ENCODE measurements around the gene FAM53B. TPM values are rescaled to one million over a fixed set of nuclear protein-coding genes. Genes with fewer than 3 reads are reported as not detected.

Gene FAM53B
- polyA plus RNA-seq, 1 of the 3 experiments (the other 2 are of a cell fraction) = 5.6 TPM

DNA sequence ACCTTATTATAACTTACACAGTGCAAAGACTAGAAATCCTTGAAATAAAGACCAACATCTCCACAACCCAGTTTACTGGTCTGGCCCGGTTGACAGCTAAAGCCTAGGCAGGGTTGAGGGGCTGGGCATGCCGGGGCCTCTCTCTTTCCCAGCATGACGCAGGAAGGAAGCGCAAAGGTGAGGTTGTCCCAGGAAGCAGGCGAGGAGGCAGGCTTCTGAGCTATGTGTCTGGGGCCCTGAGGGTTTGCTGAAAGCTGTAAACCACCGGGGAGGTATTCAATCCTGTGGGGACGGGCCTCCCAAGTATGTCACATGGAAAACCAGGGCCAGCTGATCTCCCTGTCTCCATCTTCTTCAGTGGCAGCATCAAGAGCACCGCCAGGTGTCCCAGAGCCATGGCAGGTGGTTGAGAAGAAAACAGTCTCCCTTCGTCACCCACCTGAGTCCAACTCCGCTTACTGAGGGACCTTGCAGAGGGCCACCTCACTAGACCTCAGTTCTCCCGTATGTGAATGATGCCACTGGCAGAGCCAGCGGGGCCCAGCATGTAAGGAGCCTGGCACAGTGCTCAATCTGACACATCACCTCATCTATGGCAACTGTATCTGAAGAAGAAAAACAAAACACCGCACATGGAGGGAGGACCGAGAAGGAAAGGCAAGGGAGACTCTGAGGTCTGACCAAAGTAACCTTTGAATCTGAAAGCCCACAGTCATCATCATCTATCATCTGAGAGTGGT, 49.5 kb downstream of the FAM53B start:
- H3K9me3 ChIP-seq = no peaks in the 10 kb centered on the region
- ChIA-PET POLR2A (no interaction called here), CTCF (interaction anchor here (1.5 kb wide), 1 partner anchor 20 kb away, joined by 3 read pairs; no protein-coding TSS in a partner anchor)
- DNase-seq = no peak
- no peaks in the 10 kb centered on the region for H3K9me2 ChIP-seq
- no peak overlapping the region for H3K9ac ChIP-seq
- WGBS (ENCODE audit: low lambda C conversion rate) = 100% methylated on average over 11 of the region's 14 CpGs
- no peaks in the 10 kb centered on the region for H4K20me1 ChIP-seq (ENCODE audit: insufficient read depth)
- H2AFZ ChIP-seq (ENCODE audit: low read depth) = no peak overlapping the region
- H3K4me3 ChIP-seq (ENCODE audit: low read depth in 2 of 2, low read length in 1 of 2) = no peak overlapping the region
- TF ChIP-seq, protein P1, sequence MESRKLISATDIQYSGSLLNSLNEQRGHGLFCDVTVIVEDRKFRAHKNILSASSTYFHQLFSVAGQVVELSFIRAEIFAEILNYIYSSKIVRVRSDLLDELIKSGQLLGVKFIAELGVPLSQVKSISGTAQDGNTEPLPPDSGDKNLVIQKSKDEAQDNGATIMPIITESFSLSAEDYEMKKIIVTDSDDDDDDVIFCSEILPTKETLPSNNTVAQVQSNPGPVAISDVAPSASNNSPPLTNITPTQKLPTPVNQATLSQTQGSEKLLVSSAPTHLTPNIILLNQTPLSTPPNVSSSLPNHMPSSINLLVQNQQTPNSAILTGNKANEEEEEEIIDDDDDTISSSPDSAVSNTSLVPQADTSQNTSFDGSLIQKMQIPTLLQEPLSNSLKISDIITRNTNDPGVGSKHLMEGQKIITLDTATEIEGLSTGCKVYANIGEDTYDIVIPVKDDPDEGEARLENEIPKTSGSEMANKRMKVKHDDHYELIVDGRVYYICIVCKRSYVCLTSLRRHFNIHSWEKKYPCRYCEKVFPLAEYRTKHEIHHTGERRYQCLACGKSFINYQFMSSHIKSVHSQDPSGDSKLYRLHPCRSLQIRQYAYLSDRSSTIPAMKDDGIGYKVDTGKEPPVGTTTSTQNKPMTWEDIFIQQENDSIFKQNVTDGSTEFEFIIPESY (IDR thresholded peaks at IDR 0.05; ENCODE audit: borderline replicate concordance, low read depth) = no peak
- no peak for TF ChIP-seq EP300 (IDR thresholded peaks at IDR 0.05; ENCODE audit: borderline replicate concordance in 1 of 2, low read depth in 1 of 2, low read length in 1 of 2)
- TF ChIP-seq, protein P2, sequence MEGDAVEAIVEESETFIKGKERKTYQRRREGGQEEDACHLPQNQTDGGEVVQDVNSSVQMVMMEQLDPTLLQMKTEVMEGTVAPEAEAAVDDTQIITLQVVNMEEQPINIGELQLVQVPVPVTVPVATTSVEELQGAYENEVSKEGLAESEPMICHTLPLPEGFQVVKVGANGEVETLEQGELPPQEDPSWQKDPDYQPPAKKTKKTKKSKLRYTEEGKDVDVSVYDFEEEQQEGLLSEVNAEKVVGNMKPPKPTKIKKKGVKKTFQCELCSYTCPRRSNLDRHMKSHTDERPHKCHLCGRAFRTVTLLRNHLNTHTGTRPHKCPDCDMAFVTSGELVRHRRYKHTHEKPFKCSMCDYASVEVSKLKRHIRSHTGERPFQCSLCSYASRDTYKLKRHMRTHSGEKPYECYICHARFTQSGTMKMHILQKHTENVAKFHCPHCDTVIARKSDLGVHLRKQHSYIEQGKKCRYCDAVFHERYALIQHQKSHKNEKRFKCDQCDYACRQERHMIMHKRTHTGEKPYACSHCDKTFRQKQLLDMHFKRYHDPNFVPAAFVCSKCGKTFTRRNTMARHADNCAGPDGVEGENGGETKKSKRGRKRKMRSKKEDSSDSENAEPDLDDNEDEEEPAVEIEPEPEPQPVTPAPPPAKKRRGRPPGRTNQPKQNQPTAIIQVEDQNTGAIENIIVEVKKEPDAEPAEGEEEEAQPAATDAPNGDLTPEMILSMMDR (IDR thresholded peaks at IDR 0.05) = no peak
- TF ChIP-seq SMC3 (IDR thresholded peaks at IDR 0.05; ENCODE audit: low read depth, low read length) = no peak
- no peak for TF ChIP-seq EZH2phosphoT487 (IDR thresholded peaks at IDR 0.05; ENCODE audit: borderline replicate concordance, low read depth)
- no peak for TF ChIP-seq YY1 (IDR thresholded peaks at IDR 0.05; ENCODE audit: low read depth)
- no peak for TF ChIP-seq ELF1 (IDR thresholded peaks at IDR 0.05)
- no peak for TF ChIP-seq RXRA (IDR thresholded peaks at IDR 0.05; ENCODE audit: borderline replicate concordance, low read depth)
- TF ChIP-seq, protein P3, sequence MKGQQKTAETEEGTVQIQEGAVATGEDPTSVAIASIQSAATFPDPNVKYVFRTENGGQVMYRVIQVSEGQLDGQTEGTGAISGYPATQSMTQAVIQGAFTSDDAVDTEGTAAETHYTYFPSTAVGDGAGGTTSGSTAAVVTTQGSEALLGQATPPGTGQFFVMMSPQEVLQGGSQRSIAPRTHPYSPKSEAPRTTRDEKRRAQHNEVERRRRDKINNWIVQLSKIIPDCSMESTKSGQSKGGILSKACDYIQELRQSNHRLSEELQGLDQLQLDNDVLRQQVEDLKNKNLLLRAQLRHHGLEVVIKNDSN (IDR thresholded peaks at IDR 0.05; ENCODE audit: borderline replicate concordance, low read depth) = no peak
- TF ChIP-seq POLR2AphosphoS5 (IDR thresholded peaks at IDR 0.05; ENCODE audit: low read depth, low read length) = no peak
- no peak for TF ChIP-seq NRF1 (IDR thresholded peaks at IDR 0.05; ENCODE audit: low read depth, low read length)
- no peak for TF ChIP-seq TCF12 (IDR thresholded peaks at IDR 0.05)
- no peak for TF ChIP-seq NFIC (IDR thresholded peaks at IDR 0.05; ENCODE audit: borderline replicate concordance)
- TF ChIP-seq, protein P4, sequence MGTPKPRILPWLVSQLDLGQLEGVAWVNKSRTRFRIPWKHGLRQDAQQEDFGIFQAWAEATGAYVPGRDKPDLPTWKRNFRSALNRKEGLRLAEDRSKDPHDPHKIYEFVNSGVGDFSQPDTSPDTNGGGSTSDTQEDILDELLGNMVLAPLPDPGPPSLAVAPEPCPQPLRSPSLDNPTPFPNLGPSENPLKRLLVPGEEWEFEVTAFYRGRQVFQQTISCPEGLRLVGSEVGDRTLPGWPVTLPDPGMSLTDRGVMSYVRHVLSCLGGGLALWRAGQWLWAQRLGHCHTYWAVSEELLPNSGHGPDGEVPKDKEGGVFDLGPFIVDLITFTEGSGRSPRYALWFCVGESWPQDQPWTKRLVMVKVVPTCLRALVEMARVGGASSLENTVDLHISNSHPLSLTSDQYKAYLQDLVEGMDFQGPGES (IDR thresholded peaks at IDR 0.05; ENCODE audit: low read depth, low read length) = no peak
- H3K36me3 ChIP-seq (replicated peaks in 1 of 2; ENCODE audit: control insufficient read depth in 1 of 2, insufficient read depth in 2 of 2, low read length in 1 of 2) = peaks cover 0 to 26% of the 10 kb centered on the region in 2 experiments
- H3K79me2 ChIP-seq (ENCODE audit: insufficient read depth) = no peaks in the 10 kb centered on the region
- H3K4me1 ChIP-seq (ENCODE audit: control insufficient read depth in 1 of 2, insufficient read depth in 2 of 2, low read depth in 1 of 2, low read length in 1 of 2) = peaks cover 0 to 9% of the 10 kb centered on the region in 2 experiments; a peak in 1 of 4 replicates
- H3K27me3 ChIP-seq (ENCODE audit: insufficient read depth) = no peaks in the 10 kb centered on the region
- H3F3A ChIP-seq (replicated peaks; ENCODE audit: insufficient read depth) = no peaks in the 10 kb centered on the region
- H3K4me2 ChIP-seq = no peak overlapping the region
- H3K27ac ChIP-seq (ENCODE audit: low read depth in 2 of 2, low read length in 1 of 2) = no peak overlapping the region; a peak in 1 of 4 replicates
